ENCODE measurements around the gene TEPSIN. TPM values are rescaled to one million over a fixed set of nuclear protein-coding genes. Genes with fewer than 3 reads are reported as not detected.

The TEPSIN gene
- total RNA-seq, 1 experiment from 2014 or later: 40.7 TPM

GRCh38 chr17:81222620-81222905 lies 16.3 kb downstream of the TEPSIN start (continued):
- no peak for TF ChIP-seq STAT6 (CRISPR knock-in tag; conservative IDR thresholded peaks at IDR 0.05; ENCODE audit: low read depth)

DNA sequence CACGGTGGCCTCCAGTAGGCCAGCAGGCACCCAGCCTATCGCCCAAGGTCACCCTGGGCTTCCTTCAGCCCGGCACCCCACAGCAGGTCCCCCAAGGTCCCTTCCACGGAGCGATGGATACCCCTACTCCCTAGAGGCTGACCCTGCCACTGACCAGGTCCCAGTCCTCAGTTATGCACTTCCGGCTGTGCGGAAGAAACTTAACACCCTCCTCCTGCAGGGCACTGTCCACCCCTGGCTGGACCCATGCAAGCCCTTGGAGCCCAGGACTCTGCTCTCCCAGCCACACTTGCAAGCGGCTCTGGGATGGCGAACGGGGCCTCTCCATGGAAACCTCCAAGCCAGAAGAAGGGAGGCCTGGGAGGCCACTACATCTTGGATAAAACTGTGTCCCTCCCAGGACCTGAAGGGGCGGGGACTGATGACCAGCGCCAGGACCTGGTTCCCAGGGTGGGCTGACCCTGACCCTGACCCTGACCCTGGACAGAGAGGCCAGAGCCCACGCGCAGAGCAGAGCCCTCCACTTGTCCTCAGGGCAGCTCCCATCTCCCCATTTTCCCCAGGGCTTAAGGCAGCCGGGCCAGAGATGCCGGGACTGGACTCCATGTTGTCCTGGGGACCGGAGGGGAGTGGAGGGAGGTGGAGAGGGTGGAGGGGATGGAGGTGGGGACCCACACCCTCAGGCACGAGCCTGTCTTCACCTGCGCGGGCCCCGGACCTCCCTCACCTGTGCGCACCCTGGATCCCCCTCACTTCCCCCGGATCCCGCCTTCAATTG lies 16.8 kb downstream of the TEPSIN start:
- no peak overlapping the region for H3K27ac Mint-ChIP-seq
- CTCF ChIA-PET: interaction anchor here (0.8 to 1.8 kb wide), 16 partner anchors 8 to 263 kb away, joined by 3 to 18 read pairs (median 6); partner anchors contain the start of genes BAHCC1, NDUFAF8 and TEPSIN
- H3K4me1 Mint-ChIP-seq: peaks cover 17% of the 10 kb centered on the region
- DNase-seq (ENCODE audit: low spot score) (no peak), ATAC-seq (no peak)
- 0 out of 2 replicates have a peak, but pooled peaks cover 2% of the 10 kb centered on the region for H3K36me3 Mint-ChIP-seq
- peaks cover 20% of the 10 kb centered on the region for H3K27me3 Mint-ChIP-seq (ENCODE audit: low read depth)
- H3K9me3 Mint-ChIP-seq: no peaks in the 10 kb centered on the region
- POLR2A ChIA-PET: interaction anchor here (0.9 to 1.2 kb wide), 2 partner anchors 17 to 176 kb away, joined by 4 to 9 read pairs; partner anchors contain the start of genes NDUFAF8 and TEPSIN
- H3K4me3 Mint-ChIP-seq: peak overlapping the region; percentile 71
- TF ChIP-seq ETV6 (CRISPR knock-in tag; IDR thresholded peaks at IDR 0.05) (no peak), OVOL2 (CRISPR knock-in tag; IDR thresholded peaks at IDR 0.05; ENCODE audit: borderline replicate concordance) (no peak), NFYB (CRISPR knock-in tag; conservative IDR thresholded peaks at IDR 0.05; ENCODE audit: low read depth) (no peak), ZBTB21 (CRISPR knock-in tag; IDR thresholded peaks at IDR 0.05; ENCODE audit: borderline replicate concordance) (no peak), FOXP4 (CRISPR knock-in tag; IDR thresholded peaks at IDR 0.05) (no peak), CBFB (CRISPR knock-in tag; IDR thresholded peaks at IDR 0.05; ENCODE audit: low read depth) (no peak), SMAD3 (CRISPR knock-in tag; IDR thresholded peaks at IDR 0.05; ENCODE audit: borderline replicate concordance) (no peak), ZNF219 (CRISPR knock-in tag; IDR thresholded peaks at IDR 0.05; ENCODE audit: borderline replicate concordance) (no peak), GRHL2 (CRISPR knock-in tag; IDR thresholded peaks at IDR 0.05; ENCODE audit: insufficient replicate concordance, severe bottlenecking) (no peak)
- TF ChIP-seq, protein P1, sequence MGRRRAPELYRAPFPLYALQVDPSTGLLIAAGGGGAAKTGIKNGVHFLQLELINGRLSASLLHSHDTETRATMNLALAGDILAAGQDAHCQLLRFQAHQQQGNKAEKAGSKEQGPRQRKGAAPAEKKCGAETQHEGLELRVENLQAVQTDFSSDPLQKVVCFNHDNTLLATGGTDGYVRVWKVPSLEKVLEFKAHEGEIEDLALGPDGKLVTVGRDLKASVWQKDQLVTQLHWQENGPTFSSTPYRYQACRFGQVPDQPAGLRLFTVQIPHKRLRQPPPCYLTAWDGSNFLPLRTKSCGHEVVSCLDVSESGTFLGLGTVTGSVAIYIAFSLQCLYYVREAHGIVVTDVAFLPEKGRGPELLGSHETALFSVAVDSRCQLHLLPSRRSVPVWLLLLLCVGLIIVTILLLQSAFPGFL (CRISPR knock-in tag; IDR thresholded peaks at IDR 0.05; ENCODE audit: borderline replicate concordance): no peak
- TF ChIP-seq, protein P2, sequence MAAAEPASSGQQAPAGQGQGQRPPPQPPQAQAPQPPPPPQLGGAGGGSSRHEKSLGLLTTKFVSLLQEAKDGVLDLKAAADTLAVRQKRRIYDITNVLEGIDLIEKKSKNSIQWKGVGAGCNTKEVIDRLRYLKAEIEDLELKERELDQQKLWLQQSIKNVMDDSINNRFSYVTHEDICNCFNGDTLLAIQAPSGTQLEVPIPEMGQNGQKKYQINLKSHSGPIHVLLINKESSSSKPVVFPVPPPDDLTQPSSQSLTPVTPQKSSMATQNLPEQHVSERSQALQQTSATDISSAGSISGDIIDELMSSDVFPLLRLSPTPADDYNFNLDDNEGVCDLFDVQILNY (CRISPR knock-in tag; IDR thresholded peaks at IDR 0.05): no peak

DNA sequence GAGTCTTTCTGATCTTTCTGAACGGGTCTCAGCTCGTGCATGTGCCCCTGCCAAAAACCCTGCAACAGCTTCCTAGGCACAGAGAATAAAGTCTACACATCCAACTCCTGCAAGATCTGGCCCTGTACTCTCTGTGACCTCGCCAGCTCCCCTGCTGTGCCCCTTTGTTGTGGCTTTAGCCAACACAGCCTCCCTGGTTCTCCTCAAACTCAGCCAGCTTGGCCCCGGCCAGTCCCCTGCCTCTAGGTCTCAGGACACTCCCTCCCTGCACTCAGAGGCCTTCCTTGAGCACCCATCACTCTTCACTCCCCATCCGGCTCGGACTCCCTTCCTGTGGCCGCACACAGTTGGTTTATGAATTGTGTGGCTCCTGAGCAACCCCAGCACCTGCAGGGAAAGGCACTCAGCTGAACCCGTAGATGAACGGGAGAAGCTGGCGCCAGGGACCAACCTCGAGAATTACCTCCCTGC lies 17.4 kb downstream of the TEPSIN start:
- Mint-ChIP-seq H3K36me3 (0 out of 2 replicates have a peak, but pooled peaks cover 3% of the 10 kb centered on the region), H3K27ac (peak overlapping the region; percentile 58; the same call in 1 of the 2 replicates), H3K9me3 (no peaks in the 10 kb centered on the region), H3K4me3 (peak overlapping the region; percentile 71), H3K27me3 (ENCODE audit: low read depth) (peaks cover 19% of the 10 kb centered on the region), H3K4me1 (peaks cover 17% of the 10 kb centered on the region)
- ATAC-seq (no peak), DNase-seq (ENCODE audit: low spot score) (peak; percentile 60)
- ChIA-PET POLR2A (no interaction called here), CTCF (interaction anchor here (0.9 to 1.2 kb wide), 2 partner anchors 9 to 78 kb away, joined by 3 read pairs; no protein-coding TSS in a partner anchor)
- TF ChIP-seq IRF2 (CRISPR knock-in tag; IDR thresholded peaks at IDR 0.05; ENCODE audit: borderline replicate concordance, low read depth): no peak
- TF ChIP-seq, protein P3, sequence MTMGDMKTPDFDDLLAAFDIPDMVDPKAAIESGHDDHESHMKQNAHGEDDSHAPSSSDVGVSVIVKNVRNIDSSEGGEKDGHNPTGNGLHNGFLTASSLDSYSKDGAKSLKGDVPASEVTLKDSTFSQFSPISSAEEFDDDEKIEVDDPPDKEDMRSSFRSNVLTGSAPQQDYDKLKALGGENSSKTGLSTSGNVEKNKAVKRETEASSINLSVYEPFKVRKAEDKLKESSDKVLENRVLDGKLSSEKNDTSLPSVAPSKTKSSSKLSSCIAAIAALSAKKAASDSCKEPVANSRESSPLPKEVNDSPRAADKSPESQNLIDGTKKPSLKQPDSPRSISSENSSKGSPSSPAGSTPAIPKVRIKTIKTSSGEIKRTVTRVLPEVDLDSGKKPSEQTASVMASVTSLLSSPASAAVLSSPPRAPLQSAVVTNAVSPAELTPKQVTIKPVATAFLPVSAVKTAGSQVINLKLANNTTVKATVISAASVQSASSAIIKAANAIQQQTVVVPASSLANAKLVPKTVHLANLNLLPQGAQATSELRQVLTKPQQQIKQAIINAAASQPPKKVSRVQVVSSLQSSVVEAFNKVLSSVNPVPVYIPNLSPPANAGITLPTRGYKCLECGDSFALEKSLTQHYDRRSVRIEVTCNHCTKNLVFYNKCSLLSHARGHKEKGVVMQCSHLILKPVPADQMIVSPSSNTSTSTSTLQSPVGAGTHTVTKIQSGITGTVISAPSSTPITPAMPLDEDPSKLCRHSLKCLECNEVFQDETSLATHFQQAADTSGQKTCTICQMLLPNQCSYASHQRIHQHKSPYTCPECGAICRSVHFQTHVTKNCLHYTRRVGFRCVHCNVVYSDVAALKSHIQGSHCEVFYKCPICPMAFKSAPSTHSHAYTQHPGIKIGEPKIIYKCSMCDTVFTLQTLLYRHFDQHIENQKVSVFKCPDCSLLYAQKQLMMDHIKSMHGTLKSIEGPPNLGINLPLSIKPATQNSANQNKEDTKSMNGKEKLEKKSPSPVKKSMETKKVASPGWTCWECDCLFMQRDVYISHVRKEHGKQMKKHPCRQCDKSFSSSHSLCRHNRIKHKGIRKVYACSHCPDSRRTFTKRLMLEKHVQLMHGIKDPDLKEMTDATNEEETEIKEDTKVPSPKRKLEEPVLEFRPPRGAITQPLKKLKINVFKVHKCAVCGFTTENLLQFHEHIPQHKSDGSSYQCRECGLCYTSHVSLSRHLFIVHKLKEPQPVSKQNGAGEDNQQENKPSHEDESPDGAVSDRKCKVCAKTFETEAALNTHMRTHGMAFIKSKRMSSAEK (CRISPR knock-in tag; IDR thresholded peaks at IDR 0.05; ENCODE audit: borderline replicate concordance): no peak
- TF ChIP-seq ETV6 (CRISPR knock-in tag; IDR thresholded peaks at IDR 0.05): no peak
- TF ChIP-seq, protein P4, sequence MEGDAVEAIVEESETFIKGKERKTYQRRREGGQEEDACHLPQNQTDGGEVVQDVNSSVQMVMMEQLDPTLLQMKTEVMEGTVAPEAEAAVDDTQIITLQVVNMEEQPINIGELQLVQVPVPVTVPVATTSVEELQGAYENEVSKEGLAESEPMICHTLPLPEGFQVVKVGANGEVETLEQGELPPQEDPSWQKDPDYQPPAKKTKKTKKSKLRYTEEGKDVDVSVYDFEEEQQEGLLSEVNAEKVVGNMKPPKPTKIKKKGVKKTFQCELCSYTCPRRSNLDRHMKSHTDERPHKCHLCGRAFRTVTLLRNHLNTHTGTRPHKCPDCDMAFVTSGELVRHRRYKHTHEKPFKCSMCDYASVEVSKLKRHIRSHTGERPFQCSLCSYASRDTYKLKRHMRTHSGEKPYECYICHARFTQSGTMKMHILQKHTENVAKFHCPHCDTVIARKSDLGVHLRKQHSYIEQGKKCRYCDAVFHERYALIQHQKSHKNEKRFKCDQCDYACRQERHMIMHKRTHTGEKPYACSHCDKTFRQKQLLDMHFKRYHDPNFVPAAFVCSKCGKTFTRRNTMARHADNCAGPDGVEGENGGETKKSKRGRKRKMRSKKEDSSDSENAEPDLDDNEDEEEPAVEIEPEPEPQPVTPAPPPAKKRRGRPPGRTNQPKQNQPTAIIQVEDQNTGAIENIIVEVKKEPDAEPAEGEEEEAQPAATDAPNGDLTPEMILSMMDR (IDR thresholded peaks at IDR 0.05): no peak

Data from WTC11 (cell line).